IMR-90 (cell line): ENCODE results near the gene DAPK1. TPM values are rescaled to one million over a fixed set of nuclear protein-coding genes. Genes with fewer than 3 reads are reported as not detected.

Experiments used
- ATAC-seq: fragments of 200-7000 bp; cut with Tn5 transposase; 2 replicates; pipeline ENCODE4 v1.9.1; 2020; ENCODE audit warnings: low read depth, mild to moderate bottlenecking, moderate library complexity
- BruUV-seq: library from RNA; stranded (reverse); fragments of 400-500 nt; replicated peaks from 2 replicates; lab custom pipeline; 2021; lab: Mats Ljungman, UMichigan
- CTCF ChIA-PET: fragments of 300-600 bp; formaldehyde crosslinking; extraction: SDS; loops from one replicate; lab custom pipeline; 2021; ENCODE audit warnings: antibody characterized with exemption; lab: Yijun Ruan, JAX
- POLR2A ChIA-PET: fragments of 300-600 bp; sonication (Branson Sonifier 250); formaldehyde crosslinking; loops from one replicate; lab custom pipeline; 2022; ENCODE audit warnings: antibody characterized with exemption; ENCODE audit not compliant: unreplicated experiment; lab: Charles Lee
- DNase-seq: peaks from one replicate; pipeline ENCODE4 v3.0.0; 2013
- H2AFZ ChIP-seq: replicated peaks from 2 replicates; pipeline ENCODE3; 2013; ENCODE audit warnings: low read length, mild to moderate bottlenecking; ENCODE audit not compliant: poor library complexity
- H2AK5ac ChIP-seq: 2 replicates; pipeline ENCODE4 v1.6.1; 2013; ENCODE audit warnings: low read depth, low read length, inconsistent platforms
- H2AK9ac ChIP-seq: replicated peaks from 2 replicates; pipeline ENCODE3; 2013; ENCODE audit warnings: mild to moderate bottlenecking, low read depth, low read length, moderate library complexity; ENCODE audit not compliant: poor library complexity
- H2BK120ac ChIP-seq: 2 replicates; pipeline ENCODE4 v1.6.1; 2013; ENCODE audit warnings: low read depth, low read length, inconsistent platforms
- H2BK15ac ChIP-seq: 3 replicates; pipeline ENCODE4 v1.6.1; 2013; ENCODE audit warnings: low read depth, low read length, inconsistent platforms
- H2BK20ac ChIP-seq: 2 replicates; pipeline ENCODE4 v1.6.1; 2013; ENCODE audit warnings: low read depth, mild to moderate bottlenecking, inconsistent platforms, low read length, moderate library complexity
- H2BK5ac ChIP-seq: 2 replicates; pipeline ENCODE4 v1.6.1; 2013; ENCODE audit warnings: mild to moderate bottlenecking, low read depth, low read length, inconsistent platforms; ENCODE audit not compliant: poor library complexity, severe bottlenecking
- H3K14ac ChIP-seq: replicated peaks from 2 replicates; pipeline ENCODE4 v1.6.1; 2013; ENCODE audit warnings: low read depth, low read length, inconsistent platforms
- H3K18ac ChIP-seq: 2 replicates; pipeline ENCODE4 v1.6.1; 2013; ENCODE audit warnings: low read depth, low read length, control low read depth
- H3K23ac ChIP-seq: 2 replicates; pipeline ENCODE4 v1.6.1; 2013; ENCODE audit warnings: low read depth, low read length, inconsistent platforms
- H3K27ac ChIP-seq: 2 replicates; pipeline ENCODE4 v1.5.1; 2013; ENCODE audit warnings: mild to moderate bottlenecking, control low read depth, low read length; ENCODE audit not compliant: insufficient read depth
- H3K27me3 ChIP-seq: 2 replicates; pipeline ENCODE4 v1.6.1; 2013; ENCODE audit warnings: low read length; ENCODE audit not compliant: control insufficient read depth, insufficient read depth
- H3K36me3 ChIP-seq: 2 replicates; pipeline ENCODE4 v1.6.1; 2013; ENCODE audit warnings: low read length, mixed read lengths; ENCODE audit not compliant: control insufficient read depth, insufficient read depth
- H3K4ac ChIP-seq: 2 replicates; pipeline ENCODE4 v1.6.1; 2013; ENCODE audit warnings: low read depth, low read length, inconsistent platforms
- H3K4me1 ChIP-seq: 2 replicates; pipeline ENCODE4 v1.6.1; 2013; ENCODE audit warnings: low read length, mixed read lengths; ENCODE audit not compliant: control insufficient read depth, insufficient read depth
- H3K4me2 ChIP-seq: 2 replicates; pipeline ENCODE4 v1.6.1; 2013; ENCODE audit warnings: low read depth, mild to moderate bottlenecking, control low read depth, low read length, moderate library complexity
- H3K4me3 ChIP-seq: 2 replicates; pipeline ENCODE4 v1.5.1; 2013; ENCODE audit warnings: low read depth, mild to moderate bottlenecking, control low read depth, low read length, moderate library complexity; ENCODE audit not compliant: insufficient read depth
- H3K56ac ChIP-seq: 2 replicates; pipeline ENCODE4 v1.6.1; 2013; ENCODE audit warnings: low read length, inconsistent platforms; ENCODE audit not compliant: insufficient read depth; ENCODE audit errors: extremely low read depth
- H3K79me1 ChIP-seq, 2 experiments: 2 replicates each; pipeline ENCODE4 v1.6.1; 2013; ENCODE audit warnings: low read length in 2 of 2, inconsistent platforms in 1 of 2, low read depth in 1 of 2
- H3K9ac ChIP-seq: 2 replicates; pipeline ENCODE4 v1.6.1; 2013; ENCODE audit warnings: low read depth, low read length, control low read depth
- H3K9me1 ChIP-seq: 2 replicates; pipeline ENCODE4 v1.6.1; 2013; ENCODE audit warnings: low read length, inconsistent platforms; ENCODE audit not compliant: insufficient read depth
- H3K9me3 ChIP-seq: 2 replicates; pipeline ENCODE4 v1.6.1; 2013; ENCODE audit warnings: low read length; ENCODE audit not compliant: control insufficient read depth, insufficient read depth
- H4K20me1 ChIP-seq: 2 replicates; pipeline ENCODE4 v1.6.1; 2013; ENCODE audit warnings: low read length, inconsistent platforms; ENCODE audit not compliant: insufficient read depth
- H4K5ac ChIP-seq: 2 replicates; pipeline ENCODE4 v1.6.1; 2013; ENCODE audit warnings: mild to moderate bottlenecking, low read depth, low read length, control low read depth
- H4K8ac ChIP-seq, 2 experiments: 2 replicates each; pipeline ENCODE4 v1.6.1; 2013; ENCODE audit warnings: low read depth in 2 of 2, low read length in 2 of 2, control low read depth in 1 of 2, inconsistent platforms in 1 of 2
- H4K91ac ChIP-seq: 2 replicates; pipeline ENCODE4 v1.6.1; 2013; ENCODE audit warnings: low read depth, low read length, inconsistent platforms; ENCODE audit not compliant: insufficient read depth
- CEBPB ChIP-seq: IDR thresholded peaks from 2 replicates; pipeline ENCODE4 v1.6.1; 2012; ENCODE audit warnings: low read depth, low read length, improper control_type of control experiment
- CHD1 ChIP-seq: IDR thresholded peaks from 2 replicates; pipeline ENCODE4 v1.6.1; 2012; ENCODE audit warnings: low read depth, low read length, improper control_type of control experiment
- FOS ChIP-seq: fragments of 150-350 bp; IDR thresholded peaks from 2 replicates; pipeline ENCODE4 v1.6.1; 2016; ENCODE audit warnings: low read depth, low read length
- MAFK ChIP-seq: IDR thresholded peaks from 2 replicates; pipeline ENCODE4 v1.6.1; 2012; ENCODE audit warnings: low read depth, low read length, improper control_type of control experiment
- MAZ ChIP-seq: IDR thresholded peaks from 2 replicates; pipeline ENCODE4 v1.6.1; 2012; ENCODE audit warnings: low read depth, mild to moderate bottlenecking, low read length, improper control_type of control experiment, moderate library complexity, borderline replicate concordance
- MXI1 ChIP-seq: IDR thresholded peaks from 2 replicates; pipeline ENCODE4 v1.6.1; 2012; ENCODE audit warnings: low read depth, mild to moderate bottlenecking, low read length, moderate library complexity, borderline replicate concordance
- RAD21 ChIP-seq: IDR thresholded peaks from 2 replicates; pipeline ENCODE4 v1.6.1; 2012; ENCODE audit warnings: low read length, improper control_type of control experiment
- RFX5 ChIP-seq: IDR thresholded peaks from 2 replicates; pipeline ENCODE4 v1.8.0; 2012; ENCODE audit warnings: low read depth, mild to moderate bottlenecking, low read length, moderate library complexity
- SMC3 ChIP-seq: fragments of 150-350 bp; IDR thresholded peaks from 2 replicates; pipeline ENCODE4 v1.6.1; 2016; ENCODE audit warnings: low read depth, mild to moderate bottlenecking, antibody characterized with exemption, low read length, moderate library complexity
- WGBS, 2 experiments: methylation state at CpG; one replicate each; pipeline versions ENCODE4 v1.1.5 to v1.1.7; 2013; ENCODE audit warnings: missing lambda C conversion rate in 2 of 2; ENCODE audit not compliant: insufficient read length in 1 of 2; ENCODE audit errors: extremely low coverage in 2 of 2; 5-methylcytosine and 5-hydroxymethylcytosine counted together
- dilution Hi-C: fragments of 300-500 bp; cut with HindIII; formaldehyde crosslinking; loops from one replicate; pipeline ENCODE4 v1.14.3; 2018; ENCODE audit warnings: low sequenced_read_pairs; ENCODE audit not compliant: unreplicated experiment
- in situ Hi-C: fragments of 300-500 bp; cut with MboI; formaldehyde crosslinking; loops from 3 replicates; pipeline ENCODE4 v1.14.3; 2019; ENCODE audit warnings: low sequenced_read_pairs, inconsistent platforms, mixed read lengths
- intact Hi-C: fragments of 100-400 bp; cut with micrococcal nuclease; formaldehyde crosslinking; loops from 2 replicates; pipeline ENCODE4 v1.10.0; 2022
- polyA plus RNA-seq, 3 experiments: library from polyadenylated mRNA; depleted of rRNA; stranded (reverse); fragments of >200 nt; gene quantifications; 2 replicates each; pipeline ENCODE4 v1.2.3, GENCODE V29; 2012; ENCODE audit warnings: low replicate concordance in 1 of 3
- total RNA-seq: library from RNA; depleted of rRNA; stranded (reverse); fragments of >200 nt; gene quantifications from 2 replicates; pipeline ENCODE4 v1.2.3, GENCODE V29; 2012
- TF ChIP-seq, protein P1 (sequence below): fragments of 150-350 bp; IDR thresholded peaks from 2 replicates; pipeline ENCODE4 v1.6.1; 2017; ENCODE audit warnings: mild to moderate bottlenecking, antibody characterized with exemption, low read length, low read depth

The DAPK1 gene
- total and polyA plus RNA-seq, 2 of the 4 experiments (the other 2 are of a cell fraction) = under 0.01 to 0.03 TPM

- no peak overlapping the region for H2BK120ac ChIP-seq
- ATAC-seq = no peak
Observed at GRCh38 chr9:87672586-87672985, 174.9 kb downstream of the DAPK1 start.

More at GRCh38 chr9:87672586-87672985, 174.9 kb downstream of the DAPK1 start:
- in situ Hi-C loops = no loop called here
- Histone ChIP-seq H4K5ac (no peak overlapping the region), H3K23ac (no peak overlapping the region), H3K79me1 (no peaks in the 10 kb centered on the region), H4K20me1 (no peaks in the 10 kb centered on the region; the same call in 1 of the 2 replicates), H3K56ac (no peak overlapping the region), H3K9me1 (no peaks in the 10 kb centered on the region), H4K91ac (no peak overlapping the region), H3K27ac (no peak overlapping the region), H3K4me3 (no peak overlapping the region), H3K18ac (no peak overlapping the region), H2BK20ac (no peak overlapping the region), H2BK5ac (no peak overlapping the region), H3K14ac (no peak overlapping the region), H2BK15ac (no peak overlapping the region), H3K4me1 (no peaks in the 10 kb centered on the region), H3K4me2 (no peak overlapping the region), H2AK5ac (no peak overlapping the region), H2AK9ac (no peak overlapping the region), H3K27me3 (peaks cover 12% of the 10 kb centered on the region; the same call in 1 of the 2 replicates), H2AFZ (no peak overlapping the region), H3K9ac (no peak overlapping the region), H4K8ac (no peak overlapping the region), H3K36me3 (no peaks in the 10 kb centered on the region), H3K9me3 (no peaks in the 10 kb centered on the region), H3K4ac (no peak overlapping the region)
- DNase-seq = no peak
- WGBS, 2 experiments = 89% methylated on average over 4 of the region's 8 CpGs; no CpG with 5 or more reads in 1 of the 2 experiments
- ChIA-PET POLR2A (no interaction called here), CTCF (no interaction called here)
- BruUV-seq = no TSS peak
- dilution Hi-C loops = no loop called here
- intact Hi-C loops = no loop called here
- TF ChIP-seq RAD21 (no peak), RFX5 (no peak), SMC3 (no peak), MAFK (no peak), CHD1 (no peak), MXI1 (no peak), CEBPB (no peak), MAZ (no peak), FOS (no peak)
- TF ChIP-seq, protein P1, sequence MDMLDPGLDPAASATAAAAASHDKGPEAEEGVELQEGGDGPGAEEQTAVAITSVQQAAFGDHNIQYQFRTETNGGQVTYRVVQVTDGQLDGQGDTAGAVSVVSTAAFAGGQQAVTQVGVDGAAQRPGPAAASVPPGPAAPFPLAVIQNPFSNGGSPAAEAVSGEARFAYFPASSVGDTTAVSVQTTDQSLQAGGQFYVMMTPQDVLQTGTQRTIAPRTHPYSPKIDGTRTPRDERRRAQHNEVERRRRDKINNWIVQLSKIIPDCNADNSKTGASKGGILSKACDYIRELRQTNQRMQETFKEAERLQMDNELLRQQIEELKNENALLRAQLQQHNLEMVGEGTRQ = no peak
